CD4-positive, alpha-beta T cell treated with Interleukin-12 subunit alpha and Interleukin-12 subunit beta, for 1 hour (primary cell): ENCODE data around the gene VSTM4.

Source experiments
- DNase-seq: peaks from one replicate; pipeline ENCODE4 v3.0.0-alpha.2; 2020

Gene VSTM4, protein sequence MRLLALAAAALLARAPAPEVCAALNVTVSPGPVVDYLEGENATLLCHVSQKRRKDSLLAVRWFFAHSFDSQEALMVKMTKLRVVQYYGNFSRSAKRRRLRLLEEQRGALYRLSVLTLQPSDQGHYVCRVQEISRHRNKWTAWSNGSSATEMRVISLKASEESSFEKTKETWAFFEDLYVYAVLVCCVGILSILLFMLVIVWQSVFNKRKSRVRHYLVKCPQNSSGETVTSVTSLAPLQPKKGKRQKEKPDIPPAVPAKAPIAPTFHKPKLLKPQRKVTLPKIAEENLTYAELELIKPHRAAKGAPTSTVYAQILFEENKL

DNA sequence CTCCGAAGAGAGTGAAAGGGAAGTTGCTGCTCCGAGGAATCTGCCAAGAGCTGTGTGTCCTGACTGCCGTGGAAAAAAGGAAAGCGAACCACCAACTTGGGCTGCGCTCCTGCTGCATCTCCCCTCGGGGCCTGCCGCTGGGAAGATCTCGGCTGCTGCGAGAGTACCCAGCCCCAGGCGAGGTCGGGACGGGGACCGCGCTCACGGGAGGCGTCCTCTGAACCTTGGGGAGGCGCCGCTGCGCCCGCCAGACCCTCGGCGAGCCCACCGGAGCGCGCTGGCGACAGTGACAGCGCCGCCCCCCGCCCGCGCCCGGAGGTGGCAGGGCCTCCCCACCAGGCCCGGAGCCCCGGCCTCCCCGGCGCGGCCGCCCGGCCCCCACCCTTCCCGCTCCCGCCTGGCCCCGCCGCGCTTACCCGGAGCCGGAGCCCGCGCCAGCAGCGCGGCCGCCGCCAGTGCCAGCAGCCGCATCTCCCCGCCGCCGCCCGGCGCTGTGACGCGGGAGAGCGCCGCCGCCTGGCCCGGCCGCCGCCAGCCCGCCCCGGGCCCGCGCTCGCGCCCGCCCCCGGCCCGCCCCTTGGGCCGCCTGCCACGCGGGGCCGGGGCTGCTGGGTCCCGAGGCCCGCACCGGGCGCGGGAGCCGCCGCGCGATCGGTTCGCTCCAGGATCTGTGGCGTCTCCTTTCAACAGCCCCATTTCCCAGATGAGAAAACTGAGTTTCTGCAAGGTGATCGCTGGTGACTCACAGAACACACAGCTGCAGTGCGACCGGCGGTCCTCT lies at the start of gene VSTM4:
Gene VSTM4 (minus strand): TSS at position 508 of the 781 bp plus-strand sequence. CDS start 37 bp downstream, at position 471.
- no peak for DNase-seq

DNA sequence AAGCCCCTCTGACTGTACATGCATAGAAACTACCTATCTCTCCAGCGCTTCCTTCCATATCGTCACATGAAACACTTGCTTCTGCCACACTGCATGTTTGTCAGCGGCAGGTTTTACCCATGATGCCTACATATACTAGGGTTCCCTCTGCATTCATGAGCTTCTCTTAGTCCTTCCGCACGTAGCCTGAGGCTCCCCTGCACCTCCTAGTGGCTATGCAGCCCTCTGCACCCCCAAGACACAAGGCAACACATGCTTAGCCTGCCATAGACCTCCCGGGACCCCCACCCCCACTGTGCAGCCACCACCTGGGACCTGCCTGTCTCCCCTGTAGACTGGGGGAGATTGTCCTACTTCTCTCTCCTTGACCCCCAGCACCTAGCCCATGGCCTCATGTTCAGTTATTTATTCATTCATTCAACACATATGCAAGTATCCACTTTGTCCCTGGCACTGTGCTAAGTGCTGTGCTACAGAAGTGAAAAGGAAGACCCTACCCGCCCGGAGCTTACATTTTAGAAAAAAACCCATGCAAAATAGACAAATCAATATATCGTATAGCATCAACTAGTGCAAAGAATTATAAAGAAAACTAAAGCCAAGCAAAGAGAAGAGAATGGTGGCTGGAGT lies 49.4 kb upstream of the VSTM4 start:
- DNase-seq, result peak; percentile 39

DNA sequence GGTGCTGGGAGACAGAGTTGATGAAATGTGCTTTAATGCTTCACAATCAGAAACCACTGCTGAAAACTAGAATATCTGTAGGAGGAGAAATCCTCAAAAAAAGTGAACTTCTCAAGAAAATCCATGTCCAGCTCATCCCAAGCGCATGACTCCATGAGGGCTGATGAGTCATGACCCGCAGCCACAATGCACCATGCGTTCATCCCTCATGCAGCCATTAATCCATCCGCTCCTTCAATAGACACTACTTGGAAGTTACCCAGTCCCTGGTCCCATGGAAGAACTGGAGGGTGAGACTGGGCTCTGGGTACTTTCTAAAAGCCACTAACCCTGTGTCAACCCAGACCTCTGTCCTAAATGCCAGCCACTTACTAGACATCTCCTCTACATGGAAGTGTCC lies 48.4 kb upstream of the VSTM4 start:
- DNase-seq, result no peak

DNA sequence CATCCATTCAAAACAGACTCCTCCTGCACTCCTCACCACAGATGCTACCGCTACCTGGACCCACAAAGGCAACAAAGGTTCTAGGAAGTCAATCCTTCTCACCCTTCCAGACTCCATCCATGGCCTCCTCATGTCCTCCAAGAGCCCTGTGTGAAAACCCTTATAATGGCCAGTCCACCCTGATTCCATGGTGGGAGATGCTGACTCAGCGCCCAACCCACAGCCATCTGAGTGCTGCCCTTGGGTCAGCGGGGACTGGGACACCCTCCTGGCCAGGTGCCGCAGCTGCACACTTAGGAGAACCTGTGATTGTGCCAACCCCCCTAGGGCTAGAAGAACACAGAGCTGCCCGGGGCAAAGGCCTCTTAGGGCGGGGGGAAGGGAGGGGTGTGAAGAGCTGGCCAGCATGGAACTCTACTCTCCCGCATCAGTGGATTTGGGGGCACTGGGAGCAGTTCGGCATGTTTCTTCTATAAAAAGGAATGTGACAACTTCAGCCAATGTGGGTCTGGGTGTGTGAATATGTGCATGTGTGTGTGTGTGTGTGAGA lies 47.5 kb upstream of the VSTM4 start:
- no peak for DNase-seq

DNA sequence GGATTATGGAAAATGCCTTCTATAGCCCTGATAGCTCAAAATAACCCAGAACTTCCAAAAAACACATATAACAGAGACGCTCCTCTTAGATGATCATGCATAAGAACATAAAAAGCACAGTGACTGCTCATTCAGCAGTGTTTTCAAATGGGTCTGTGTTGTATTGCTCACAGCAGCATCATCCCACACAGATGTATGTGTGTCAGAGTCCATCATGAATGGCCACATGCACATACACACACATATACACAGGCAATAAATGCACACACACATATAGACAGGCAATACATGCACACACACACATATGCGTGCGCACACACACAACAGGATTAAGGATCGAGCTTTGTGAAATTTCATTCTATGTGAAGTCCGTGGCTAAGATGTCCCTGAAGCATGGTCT lies 46.7 kb upstream of the VSTM4 start:
- DNase-seq, result no peak

DNA sequence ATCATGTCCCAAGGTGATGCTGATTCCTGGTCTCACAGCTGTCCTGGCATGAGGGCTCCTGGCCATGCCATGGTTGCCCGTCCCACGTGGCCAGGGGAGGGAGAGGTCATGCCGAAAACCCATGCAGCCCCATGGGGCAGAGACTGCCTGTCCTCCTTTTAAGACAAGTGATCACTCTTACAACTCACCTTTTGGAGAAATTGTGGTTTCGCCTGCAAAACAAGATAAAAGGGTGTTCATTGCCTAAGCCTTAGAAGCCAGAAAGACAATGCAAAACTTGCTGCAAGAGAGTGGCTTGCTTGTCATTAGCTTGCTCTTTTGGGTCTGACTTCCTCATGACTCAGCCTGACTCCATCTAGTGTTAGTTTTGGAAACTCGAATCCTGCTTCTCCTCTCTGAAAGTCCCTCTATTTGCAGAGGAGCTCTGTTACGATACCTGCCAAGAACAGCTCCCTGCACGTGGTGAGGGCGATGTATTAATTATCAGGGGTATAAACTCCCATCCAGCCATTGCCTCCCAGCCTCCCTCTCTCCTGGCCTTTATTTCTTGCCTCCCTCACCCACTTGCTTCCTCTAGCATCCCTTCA lies 46.2 kb upstream of the VSTM4 start:
- no peak for DNase-seq

DNA sequence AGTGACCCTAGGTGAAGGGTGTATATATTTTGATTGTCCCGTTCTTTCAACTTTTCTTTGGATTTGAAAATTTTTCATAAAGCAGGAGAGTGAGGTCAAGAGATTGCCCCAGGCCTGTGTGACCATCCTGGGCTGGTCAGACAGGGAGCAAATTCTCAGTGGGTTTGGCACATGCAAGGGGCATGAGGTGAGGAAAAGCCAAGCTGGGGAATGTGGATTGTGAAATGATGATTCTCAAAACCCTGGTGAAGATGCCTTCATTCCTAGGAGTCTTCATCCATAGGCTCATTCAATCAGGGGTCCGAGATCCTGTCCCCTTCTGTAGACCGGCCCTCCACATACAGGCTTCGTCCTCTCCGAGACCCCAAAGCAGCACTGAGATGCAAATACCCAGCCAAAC lies 45.5 kb upstream of the VSTM4 start:
- DNase-seq, result no peak

DNA sequence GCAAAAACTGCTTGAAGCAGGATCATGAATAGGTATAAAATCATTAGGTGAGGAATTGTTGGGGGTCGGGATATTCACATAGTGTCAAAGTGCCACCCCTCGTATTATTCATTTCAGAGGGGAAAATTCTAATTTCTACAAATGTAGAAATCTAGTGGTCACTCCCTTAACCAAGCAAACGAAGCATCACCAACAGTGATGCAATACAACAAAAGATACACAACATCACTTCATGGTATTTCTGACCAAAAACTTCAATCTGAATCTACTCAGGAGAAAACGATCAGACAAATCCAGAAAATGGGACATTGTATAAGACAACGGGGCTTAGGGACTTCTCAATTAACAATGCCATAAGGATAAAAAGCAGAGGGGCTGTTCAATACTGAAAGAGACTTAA lies 44.8 kb upstream of the VSTM4 start:
- DNase-seq, result no peak

DNA sequence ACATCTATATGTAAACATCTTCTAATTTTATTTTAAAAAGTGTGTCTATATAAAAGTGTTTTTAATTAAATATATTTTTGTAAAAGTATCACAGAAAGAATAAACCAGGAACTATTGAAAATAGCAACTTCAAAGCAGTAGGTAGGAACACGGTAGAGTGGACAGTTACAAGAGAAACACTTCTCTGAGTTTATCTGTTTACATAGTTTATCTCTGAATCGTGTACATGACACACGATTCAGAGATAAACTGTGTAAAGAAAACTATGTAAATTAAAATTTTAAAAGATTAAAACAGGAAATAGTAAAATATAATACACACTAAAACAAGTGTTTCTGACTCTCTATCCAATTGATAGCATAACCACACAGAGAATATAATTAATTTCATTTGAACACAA lies 43.6 kb upstream of the VSTM4 start:
- no peak for DNase-seq

DNA sequence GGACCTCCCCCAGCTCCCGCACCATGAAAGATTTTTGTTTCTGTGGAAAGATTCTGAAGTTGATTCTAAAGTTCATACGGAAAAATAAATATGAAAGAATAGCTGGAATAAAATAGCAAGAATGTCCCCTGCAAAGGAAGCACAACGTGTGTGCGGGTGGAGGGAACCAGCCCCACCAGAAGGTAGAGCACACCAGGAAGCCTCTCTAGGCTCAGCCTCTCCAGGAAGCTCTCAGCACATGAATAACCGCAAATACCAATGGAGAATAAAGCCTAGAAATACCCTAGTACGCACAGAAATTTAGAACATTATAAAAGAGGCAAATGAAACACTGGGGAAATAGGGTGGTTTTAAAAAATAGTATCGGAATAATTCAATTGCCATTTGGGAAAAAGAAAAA lies 43.1 kb upstream of the VSTM4 start:
- DNase-seq, result no peak

DNA sequence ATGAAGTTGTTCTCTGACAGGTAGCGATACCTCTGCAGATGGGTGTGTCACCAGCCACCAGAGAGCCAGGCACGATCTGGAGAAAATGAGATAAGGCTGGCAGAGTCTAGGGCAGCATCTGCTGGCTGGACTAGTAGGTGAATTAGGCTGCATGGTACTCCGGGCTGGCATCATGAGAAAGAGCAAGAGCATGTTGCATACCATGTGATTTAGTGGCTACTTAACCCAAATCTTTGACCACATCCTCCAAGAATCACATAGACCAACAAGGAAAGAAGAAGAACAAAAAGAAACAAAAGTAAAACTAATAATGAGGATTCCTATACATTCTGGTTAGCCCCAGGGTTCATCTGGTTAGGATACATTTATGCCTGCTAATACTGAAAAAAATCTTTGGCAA lies 41.9 kb upstream of the VSTM4 start:
- DNase-seq, result no peak

DNA sequence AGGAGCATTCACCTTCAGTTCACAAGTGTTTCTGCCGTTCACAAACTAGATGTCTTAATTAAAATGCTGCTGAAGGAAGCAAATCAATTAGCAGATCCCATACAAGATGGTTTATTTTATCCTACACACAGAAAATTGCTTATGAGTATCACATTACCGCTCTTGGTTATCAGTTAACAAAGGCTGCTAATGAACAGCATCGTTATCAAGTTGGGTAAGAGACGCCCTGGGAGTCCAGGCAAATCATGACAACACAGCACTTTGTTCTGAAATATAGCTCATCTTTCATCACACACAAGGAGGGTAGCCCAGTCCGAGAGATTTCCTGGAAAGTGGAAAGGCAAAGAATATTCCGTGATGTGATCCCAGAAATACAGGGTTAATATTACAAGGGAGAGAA lies 39.3 kb upstream of the VSTM4 start:
- no peak for DNase-seq

DNA sequence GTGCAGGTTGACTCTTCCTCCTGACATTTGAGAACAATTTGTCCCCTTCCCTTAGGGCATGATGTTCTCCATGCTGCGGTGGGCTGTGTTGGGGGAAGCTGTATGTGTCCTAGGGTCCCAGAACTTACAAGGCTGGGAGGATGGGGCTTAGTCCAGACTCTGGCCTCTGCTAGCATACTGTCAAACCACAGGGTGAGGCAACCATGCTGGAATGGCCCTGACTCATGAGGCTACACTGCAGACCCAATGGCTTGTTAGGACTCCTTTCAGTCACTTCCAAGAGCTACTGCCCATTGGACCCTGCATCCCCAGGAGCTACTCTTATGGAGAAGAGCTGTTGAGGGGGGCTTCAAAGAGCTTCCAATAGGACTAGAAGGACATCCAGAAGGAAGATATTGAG lies 38.6 kb upstream of the VSTM4 start:
- DNase-seq, result no peak

DNA sequence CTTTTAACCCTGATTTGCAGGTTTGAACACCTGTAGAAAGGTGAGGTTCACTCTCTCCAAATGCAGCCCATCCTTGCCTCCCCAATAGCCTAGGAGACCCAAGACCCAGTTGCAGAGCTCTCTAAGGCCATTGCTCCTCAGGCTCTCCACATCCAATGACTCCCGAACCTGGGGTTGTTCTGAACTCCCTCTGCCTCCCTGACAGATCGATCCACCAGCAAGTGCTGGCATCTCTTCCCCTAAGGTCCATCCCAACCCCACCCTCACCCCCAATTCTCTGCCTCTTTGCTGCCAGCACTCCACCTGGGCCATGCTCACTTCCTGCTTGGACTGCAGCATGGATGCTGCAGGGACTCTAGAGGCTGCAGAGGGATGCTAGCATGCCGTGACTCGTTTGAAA lies 37.8 kb upstream of the VSTM4 start:
- no peak for DNase-seq

DNA sequence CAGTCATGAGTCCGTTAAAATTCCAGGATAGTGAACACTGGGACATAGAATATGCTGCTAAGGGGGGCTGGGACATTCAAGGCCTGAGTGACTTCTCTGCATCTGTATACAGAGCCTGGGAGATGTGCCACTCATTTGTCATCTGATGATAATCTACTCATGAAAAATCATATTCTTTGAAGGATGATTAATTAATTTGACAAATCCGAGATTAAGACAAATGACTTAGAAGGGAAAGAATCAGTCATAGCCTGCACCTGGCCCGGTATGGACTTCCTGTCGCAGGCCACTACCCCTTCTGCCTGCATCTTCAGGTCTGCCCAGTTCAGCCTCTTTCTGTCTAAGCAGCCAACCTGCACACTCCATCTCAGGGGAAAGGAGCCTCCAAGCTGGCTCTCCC lies 37.3 kb upstream of the VSTM4 start:
- no peak for DNase-seq

DNA sequence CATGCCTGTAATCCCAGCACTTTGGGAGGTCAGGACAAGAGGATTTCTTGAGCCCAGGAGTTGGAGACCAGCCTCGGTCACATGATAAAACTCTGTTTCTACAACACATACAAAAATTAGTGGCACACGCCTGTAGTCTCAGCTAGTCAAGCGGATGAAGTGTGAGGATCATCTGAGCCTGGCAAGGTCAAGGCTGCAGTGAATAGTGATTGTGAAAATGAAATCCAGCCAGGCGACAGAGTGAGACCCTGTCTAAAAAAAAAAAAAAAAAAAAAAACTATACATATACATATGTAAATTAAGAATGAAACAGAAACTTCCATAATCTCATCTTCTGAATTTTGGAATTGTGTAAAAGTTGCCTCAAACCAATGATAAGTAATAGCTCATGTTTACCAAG lies 36.7 kb upstream of the VSTM4 start:
- DNase-seq, result no peak

DNA sequence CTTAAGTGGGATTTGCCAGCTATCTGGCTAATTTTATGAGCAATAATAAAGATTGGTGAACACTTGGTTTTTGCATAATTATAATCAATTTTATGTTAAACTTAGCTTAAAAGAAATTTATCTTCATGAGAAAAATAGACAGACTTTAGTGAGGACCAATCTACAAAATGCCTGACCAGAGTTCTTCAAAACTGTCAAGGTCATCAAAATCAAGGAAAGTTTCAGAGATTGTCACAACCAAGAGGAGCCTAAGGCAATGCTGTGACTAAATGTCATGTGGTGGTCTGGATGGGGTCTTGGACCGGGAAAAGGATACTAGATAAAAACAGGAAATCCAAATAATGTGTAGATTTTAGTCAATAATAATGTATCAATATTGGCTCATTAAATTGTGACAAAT lies 36.2 kb upstream of the VSTM4 start:
- DNase-seq, result no peak

DNA sequence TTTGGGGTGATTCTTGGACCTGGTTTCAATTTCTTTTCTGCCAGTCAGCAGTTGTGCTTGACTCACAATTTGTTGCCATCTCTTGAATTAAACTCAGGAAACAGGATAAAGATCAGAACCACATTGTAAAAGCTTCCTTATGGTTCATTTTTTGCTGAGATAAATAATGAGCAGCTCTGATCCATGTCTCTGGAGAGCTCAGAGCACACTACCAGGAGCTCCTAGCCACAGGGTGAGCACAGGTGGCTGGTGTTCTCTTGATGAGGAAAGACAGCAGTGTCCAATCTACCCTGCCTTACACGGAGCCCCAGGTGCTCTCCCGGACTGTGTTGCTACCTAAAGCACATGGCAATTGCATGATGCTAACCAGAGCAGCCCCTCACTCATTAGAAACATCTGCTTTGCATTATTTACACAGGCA lies 35.7 kb upstream of the VSTM4 start:
- DNase-seq, result no peak

DNA sequence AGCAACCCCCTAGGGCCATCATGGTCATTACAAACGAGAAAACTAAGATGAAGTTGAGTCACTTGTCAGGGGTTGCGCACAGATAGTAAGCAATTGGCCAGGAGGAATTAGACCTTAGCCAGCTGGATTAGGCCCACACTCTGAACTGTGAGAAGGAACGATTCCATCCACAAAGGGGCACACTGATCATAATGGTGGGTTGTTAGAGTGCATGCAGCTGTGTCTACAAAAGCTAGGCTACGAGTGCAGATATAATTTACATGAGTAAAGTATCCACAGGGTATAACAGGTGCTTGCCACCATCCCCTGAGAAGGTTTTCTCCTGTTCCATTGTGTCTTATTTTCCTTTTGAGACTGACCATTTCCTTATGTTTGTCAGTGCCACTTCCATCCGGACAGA lies 35.1 kb upstream of the VSTM4 start:
- no peak for DNase-seq

DNA sequence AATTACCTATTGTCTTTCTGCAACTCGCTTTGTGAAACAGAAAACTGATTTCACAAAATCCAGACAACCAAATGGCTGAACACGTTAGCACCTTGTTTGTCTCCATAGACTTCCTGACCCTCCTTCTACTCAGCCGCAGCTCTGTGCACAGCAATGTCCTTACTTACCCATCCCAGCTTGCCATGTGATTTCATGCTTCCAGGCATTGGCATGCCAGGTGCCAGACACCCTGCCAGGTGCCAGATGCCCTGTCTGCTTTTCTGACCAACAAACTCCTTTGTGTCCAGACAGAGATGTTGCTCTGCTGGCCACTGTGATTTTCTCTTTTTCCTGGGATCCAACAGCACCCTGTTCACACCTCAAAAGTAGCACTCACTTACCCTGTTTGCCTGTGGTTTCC lies 34.6 kb upstream of the VSTM4 start:
- no peak for DNase-seq

DNA sequence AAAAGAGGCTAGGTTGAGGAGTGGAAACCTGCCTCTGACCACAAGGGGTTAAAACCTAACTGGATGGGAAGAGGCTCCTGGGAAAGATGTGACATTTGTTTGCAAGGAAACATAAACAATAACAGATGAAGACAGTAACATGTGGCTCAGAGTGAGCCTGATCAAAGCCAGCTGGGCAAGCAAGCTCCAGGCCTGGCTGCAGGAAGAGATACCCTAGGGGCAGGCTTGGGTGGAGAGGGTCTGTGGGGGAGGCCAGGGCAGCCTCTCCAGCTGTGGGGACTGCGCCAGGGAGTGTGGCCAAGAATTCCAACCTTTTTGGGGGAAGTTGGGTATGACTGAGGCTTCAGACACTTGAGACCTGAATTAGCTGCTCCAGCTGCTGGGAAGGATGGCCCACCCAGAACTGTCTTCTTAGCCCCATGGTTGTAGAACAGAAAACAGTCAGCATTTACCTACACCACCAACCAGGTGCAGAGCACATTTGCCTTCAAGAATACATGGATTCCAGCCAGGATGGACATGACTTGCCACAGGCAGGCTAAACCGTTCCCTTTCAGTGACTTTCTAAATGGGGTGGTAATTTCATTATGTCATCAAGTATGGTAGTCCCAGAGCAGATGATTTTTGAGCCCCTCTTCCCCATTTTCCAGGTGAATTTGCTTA lies 28.9 kb upstream of the VSTM4 start:
- DNase-seq, result no peak

DNA sequence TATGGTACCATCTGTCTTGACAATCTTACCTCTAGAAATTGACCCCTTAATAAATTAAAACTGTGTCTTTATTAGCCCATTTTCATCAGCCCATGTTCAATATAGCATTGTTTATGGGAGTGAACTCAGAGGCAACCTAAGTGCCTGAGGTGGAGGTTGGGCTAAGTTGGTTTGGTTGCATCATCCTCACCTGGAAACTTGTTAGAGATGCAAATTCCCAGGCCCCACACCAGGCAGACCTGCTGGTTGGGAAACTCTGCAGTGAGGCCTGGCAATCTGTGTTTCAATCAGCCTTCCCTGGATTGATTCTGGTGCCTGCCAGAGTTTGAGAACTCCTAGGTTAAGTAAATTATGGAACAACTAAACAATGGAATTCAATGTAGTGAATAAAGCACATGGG lies 27.9 kb upstream of the VSTM4 start:
- no peak for DNase-seq
